ENCODE measurements around the gene SF3B2. TPM values are rescaled to one million over a fixed set of nuclear protein-coding genes. Genes with fewer than 3 reads are reported as not detected.

The SF3B2 gene
- total and polyA plus RNA-seq, 2 experiments from 2014 or later = 120 to 155 TPM

DNA sequence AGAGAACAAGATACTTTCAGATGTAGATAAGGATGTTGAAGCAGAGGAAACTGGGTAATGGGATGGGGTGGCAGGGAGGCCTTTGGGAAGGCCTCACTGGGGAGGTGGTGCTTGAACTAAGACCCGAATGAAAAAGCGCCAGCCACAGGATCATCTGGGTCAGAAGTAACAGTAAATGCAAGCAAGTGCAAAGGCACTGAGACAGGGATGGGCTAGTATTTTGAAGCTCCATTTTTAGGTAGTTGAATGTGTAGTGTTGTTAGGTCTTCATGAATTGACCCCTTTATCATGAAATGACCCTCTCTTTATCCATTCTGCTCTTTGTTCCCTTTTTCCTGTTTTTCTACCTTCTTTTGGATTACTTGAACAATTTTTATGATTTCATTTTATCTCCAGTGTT, 11.7 kb downstream of the SF3B2 start:
- Histone ChIP-seq H2AFZ (no peak overlapping the region), H3K27ac (no peak overlapping the region), H4K20me1 (ENCODE audit: insufficient read depth, poor library complexity, severe bottlenecking) (no peaks in the 10 kb centered on the region), H3K4me3 (no peak overlapping the region), H3K4me2 (no peak overlapping the region), H3K9me2 (replicated peaks; ENCODE audit: insufficient read depth) (no peaks in the 10 kb centered on the region), H3K9me3 (ENCODE audit: low read depth) (no peaks in the 10 kb centered on the region), H3K27me3 (no peaks in the 10 kb centered on the region), H3K4me1 (ENCODE audit: insufficient read depth) (peaks cover 3% of the 10 kb centered on the region), H3K79me2 (peaks cover 27% of the 10 kb centered on the region), H3K36me3 (replicated peaks; ENCODE audit: insufficient read depth, low read depth) (peaks cover 10% of the 10 kb centered on the region)
- DNase-seq (ENCODE audit: low spot score) = no peak
- 98% methylated on average over 2 of the region's 2 CpGs for WGBS (ENCODE audit: low lambda C conversion rate, missing lambda C conversion rate)
- TF ChIP-seq EZH2phosphoT487 (IDR thresholded peaks at IDR 0.05; ENCODE audit: low read depth, severe bottlenecking, unreplicated experiment) = no peak
- no peak for TF ChIP-seq EZH2 (IDR thresholded peaks at IDR 0.05; ENCODE audit: borderline replicate concordance)
- TF ChIP-seq, protein P1, sequence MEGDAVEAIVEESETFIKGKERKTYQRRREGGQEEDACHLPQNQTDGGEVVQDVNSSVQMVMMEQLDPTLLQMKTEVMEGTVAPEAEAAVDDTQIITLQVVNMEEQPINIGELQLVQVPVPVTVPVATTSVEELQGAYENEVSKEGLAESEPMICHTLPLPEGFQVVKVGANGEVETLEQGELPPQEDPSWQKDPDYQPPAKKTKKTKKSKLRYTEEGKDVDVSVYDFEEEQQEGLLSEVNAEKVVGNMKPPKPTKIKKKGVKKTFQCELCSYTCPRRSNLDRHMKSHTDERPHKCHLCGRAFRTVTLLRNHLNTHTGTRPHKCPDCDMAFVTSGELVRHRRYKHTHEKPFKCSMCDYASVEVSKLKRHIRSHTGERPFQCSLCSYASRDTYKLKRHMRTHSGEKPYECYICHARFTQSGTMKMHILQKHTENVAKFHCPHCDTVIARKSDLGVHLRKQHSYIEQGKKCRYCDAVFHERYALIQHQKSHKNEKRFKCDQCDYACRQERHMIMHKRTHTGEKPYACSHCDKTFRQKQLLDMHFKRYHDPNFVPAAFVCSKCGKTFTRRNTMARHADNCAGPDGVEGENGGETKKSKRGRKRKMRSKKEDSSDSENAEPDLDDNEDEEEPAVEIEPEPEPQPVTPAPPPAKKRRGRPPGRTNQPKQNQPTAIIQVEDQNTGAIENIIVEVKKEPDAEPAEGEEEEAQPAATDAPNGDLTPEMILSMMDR (IDR thresholded peaks at IDR 0.05; ENCODE audit: poor library complexity) = no peak

GRCh38 chr11:66064571-66064970, 12.4 kb downstream of the SF3B2 start:
- Histone ChIP-seq H3K79me2 (peaks cover 27% of the 10 kb centered on the region), H3K36me3 (replicated peaks; ENCODE audit: insufficient read depth, low read depth) (peaks cover 10% of the 10 kb centered on the region)

GRCh38 chr11:66066751-66067150, 14.6 kb downstream of the SF3B2 start:
- Histone ChIP-seq H3K27me3 (no peaks in the 10 kb centered on the region), H4K20me1 (ENCODE audit: insufficient read depth, poor library complexity, severe bottlenecking) (no peaks in the 10 kb centered on the region), H2AFZ (no peak overlapping the region), H3K9me2 (replicated peaks; ENCODE audit: insufficient read depth) (no peaks in the 10 kb centered on the region), H3K9me3 (ENCODE audit: low read depth) (no peaks in the 10 kb centered on the region), H3K4me2 (no peak overlapping the region), H3K27ac (peak overlapping the region; percentile 2), H3K4me1 (ENCODE audit: insufficient read depth) (peaks cover 11% of the 10 kb centered on the region), H3K79me2 (peaks cover 38% of the 10 kb centered on the region), H3K36me3 (replicated peaks; ENCODE audit: insufficient read depth, low read depth) (peaks cover 10% of the 10 kb centered on the region), H3K4me3 (no peak overlapping the region)
- no peak for TF ChIP-seq EZH2phosphoT487 (IDR thresholded peaks at IDR 0.05; ENCODE audit: low read depth, severe bottlenecking, unreplicated experiment)
- no peak for TF ChIP-seq EZH2 (IDR thresholded peaks at IDR 0.05; ENCODE audit: borderline replicate concordance)
- TF ChIP-seq, protein P1 (IDR thresholded peaks at IDR 0.05; ENCODE audit: poor library complexity) = no peak
- DNase-seq (ENCODE audit: low spot score) = no peak
- WGBS (ENCODE audit: low lambda C conversion rate, missing lambda C conversion rate) = 93% methylated on average over 3 of the region's 3 CpGs

More at GRCh38 chr11:66064571-66064970, 12.4 kb downstream of the SF3B2 start:
- H3K4me2 ChIP-seq = no peak overlapping the region
- H3K4me3 ChIP-seq = no peak overlapping the region
- no peak for TF ChIP-seq EZH2 (IDR thresholded peaks at IDR 0.05; ENCODE audit: borderline replicate concordance)
- TF ChIP-seq, protein P1 (IDR thresholded peaks at IDR 0.05; ENCODE audit: poor library complexity) = no peak
- no peak for TF ChIP-seq EZH2phosphoT487 (IDR thresholded peaks at IDR 0.05; ENCODE audit: low read depth, severe bottlenecking, unreplicated experiment)
- no peak for DNase-seq (ENCODE audit: low spot score)
- no peaks in the 10 kb centered on the region for H3K27me3 ChIP-seq
- no peaks in the 10 kb centered on the region for H3K9me3 ChIP-seq (ENCODE audit: low read depth)
- WGBS (ENCODE audit: low lambda C conversion rate, missing lambda C conversion rate) = 95% methylated on average over 1 of the region's 1 CpG
- no peak overlapping the region for H2AFZ ChIP-seq
- H3K4me1 ChIP-seq (ENCODE audit: insufficient read depth) = peaks cover 10% of the 10 kb centered on the region
- H3K27ac ChIP-seq = no peak overlapping the region
- no peaks in the 10 kb centered on the region for H4K20me1 ChIP-seq (ENCODE audit: insufficient read depth, poor library complexity, severe bottlenecking)
- H3K9me2 ChIP-seq (replicated peaks; ENCODE audit: insufficient read depth) = no peaks in the 10 kb centered on the region

GRCh38 chr11:66067640-66068039, 15.5 kb downstream of the SF3B2 start:
- peaks cover 10% of the 10 kb centered on the region for H3K36me3 ChIP-seq (replicated peaks; ENCODE audit: insufficient read depth, low read depth)
- peak overlapping the region; percentile 97 for H3K27ac ChIP-seq

More at GRCh38 chr11:66067640-66068039, 15.5 kb downstream of the SF3B2 start:
- Histone ChIP-seq H4K20me1 (ENCODE audit: insufficient read depth, poor library complexity, severe bottlenecking) (no peaks in the 10 kb centered on the region), H3K9me2 (replicated peaks; ENCODE audit: insufficient read depth) (no peaks in the 10 kb centered on the region), H3K27me3 (no peaks in the 10 kb centered on the region), H3K4me2 (no peak overlapping the region), H3K4me3 (no peak overlapping the region), H3K79me2 (peaks cover 45% of the 10 kb centered on the region), H3K4me1 (ENCODE audit: insufficient read depth) (peaks cover 11% of the 10 kb centered on the region), H2AFZ (no peak overlapping the region), H3K9me3 (ENCODE audit: low read depth) (no peaks in the 10 kb centered on the region)
- TF ChIP-seq EZH2phosphoT487 (IDR thresholded peaks at IDR 0.05; ENCODE audit: low read depth, severe bottlenecking, unreplicated experiment) = no peak
- 99% methylated on average over 4 of the region's 4 CpGs for WGBS (ENCODE audit: low lambda C conversion rate, missing lambda C conversion rate)
- no peak for DNase-seq (ENCODE audit: low spot score)
